MM.1S (cell line): ENCODE data around the gene RPS6KA4.

Source experiments
- DNase-seq: peaks from one replicate; pipeline ENCODE4 v3.0.0-alpha.2; 2015
- H2AFZ ChIP-seq: fragments of 300-600 bp; sonication (generic); 2 replicates; pipeline ENCODE4 v1.6.0; 2016; ENCODE audit warnings: antibody characterized with exemption, low read length
- H3F3A ChIP-seq: fragments of 300-600 bp; sonication (generic); 2 replicates; pipeline ENCODE4 v1.6.1; 2016; ENCODE audit warnings: mild to moderate bottlenecking, antibody characterized with exemption, low read length, moderate library complexity, mixed read lengths; ENCODE audit not compliant: insufficient read depth
- H3K27ac ChIP-seq: fragments of 300-600 bp; sonication (generic); 2 replicates; pipeline ENCODE4 v1.5.1; 2016; ENCODE audit warnings: mild to moderate bottlenecking, low read length
- H3K27me3 ChIP-seq: fragments of 300-600 bp; sonication (generic); replicated peaks from 2 replicates; pipeline ENCODE4 v1.6.0; 2016; ENCODE audit warnings: low read length; ENCODE audit not compliant: insufficient read depth
- H3K36me3 ChIP-seq: fragments of 300-600 bp; sonication (generic); replicated peaks from 2 replicates; pipeline ENCODE4 v1.6.1; 2016; ENCODE audit warnings: mild to moderate bottlenecking, low read length, mixed read lengths; ENCODE audit not compliant: insufficient read depth
- H3K4me1 ChIP-seq: fragments of 300-600 bp; sonication (generic); 2 replicates; pipeline ENCODE4 v1.6.1; 2016; ENCODE audit warnings: low read length, mixed read lengths
- H3K4me2 ChIP-seq: fragments of 300-600 bp; sonication (generic); 2 replicates; pipeline ENCODE4 v1.6.0; 2016; ENCODE audit warnings: low read depth, low read length
- H3K4me3 ChIP-seq: fragments of 300-600 bp; sonication (generic); 2 replicates; pipeline ENCODE4 v1.5.1; 2016; ENCODE audit warnings: low read length, mixed read lengths
- H3K79me2 ChIP-seq: fragments of 300-600 bp; sonication (generic); 2 replicates; pipeline ENCODE4 v1.6.1; 2016; ENCODE audit warnings: mixed run types, low read length, mixed read lengths
- H3K9ac ChIP-seq: fragments of 300-600 bp; sonication (generic); 2 replicates; pipeline ENCODE4 v1.6.1; 2016; ENCODE audit warnings: low read length, mixed read lengths
- H3K9me2 ChIP-seq: fragments of 300-600 bp; sonication (generic); replicated peaks from 2 replicates; pipeline ENCODE4 v1.6.1; 2016; ENCODE audit warnings: mild to moderate bottlenecking, low read length, mixed read lengths; ENCODE audit not compliant: insufficient read depth
- H3K9me3 ChIP-seq: fragments of 300-600 bp; sonication (generic); replicated peaks from 2 replicates; pipeline ENCODE4 v1.6.1; 2016; ENCODE audit warnings: mild to moderate bottlenecking, low read length, mixed read lengths; ENCODE audit not compliant: insufficient read depth
- H4K20me1 ChIP-seq: fragments of 300-600 bp; sonication (generic); 2 replicates; pipeline ENCODE4 v1.6.1; 2016; ENCODE audit warnings: mild to moderate bottlenecking, low read length, moderate library complexity, mixed read lengths; ENCODE audit not compliant: insufficient read depth
- EZH2 ChIP-seq: fragments of 300-600 bp; sonication (generic); optimal IDR thresholded peaks from 2 replicates; pipeline ENCODE3; 2017; ENCODE audit warnings: low read depth, mild to moderate bottlenecking, antibody characterized with exemption, low read length, mixed read lengths
- EZH2phosphoT487 ChIP-seq: fragments of 300-600 bp; sonication (generic); IDR thresholded peaks from 2 replicates; pipeline ENCODE4 v1.6.1; 2018; ENCODE audit warnings: antibody characterized with exemption, low read length
- TF ChIP-seq, protein P1 (sequence below): fragments of 300-600 bp; sonication (generic); IDR thresholded peaks from 2 replicates; pipeline ENCODE4 v1.5.1; 2016; ENCODE audit warnings: antibody characterized with exemption, low read length, mixed read lengths

RPS6KA4 gene

DNA sequence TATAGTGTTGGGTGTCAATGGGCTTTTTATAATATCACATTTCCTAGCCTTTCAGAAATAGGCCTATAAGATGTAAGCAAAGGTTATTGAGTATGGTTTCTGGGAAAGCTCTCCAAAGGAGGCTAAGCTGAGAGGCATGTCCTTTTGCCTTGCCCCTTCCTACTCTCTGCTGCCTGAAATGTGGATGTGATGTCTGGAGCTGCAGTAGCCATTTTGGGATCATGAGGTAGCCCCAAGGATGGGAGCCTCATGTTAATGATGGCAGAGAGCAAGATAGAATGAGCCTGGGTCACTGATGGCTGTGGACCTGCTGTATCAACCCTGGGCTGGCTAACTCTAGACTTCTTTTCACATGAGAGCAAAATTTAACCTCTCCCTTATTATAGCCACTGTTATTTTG lies 29.0 kb downstream of the RPS6KA4 start:
- DNase-seq: no peak
- Histone ChIP-seq H3K27ac (no peak overlapping the region), H3K9ac (no peak overlapping the region), H3K9me3 (no peaks in the 10 kb centered on the region), H3K4me3 (no peak overlapping the region), H4K20me1 (no peaks in the 10 kb centered on the region), H3K9me2 (no peaks in the 10 kb centered on the region), H3K27me3 (peaks cover 91% of the 10 kb centered on the region), H3K79me2 (no peaks in the 10 kb centered on the region), H2AFZ (no peak overlapping the region), H3K36me3 (no peaks in the 10 kb centered on the region), H3K4me2 (no peak overlapping the region), H3K4me1 (no peaks in the 10 kb centered on the region), H3F3A (no peaks in the 10 kb centered on the region)
- TF ChIP-seq EZH2 (no peak), EZH2phosphoT487 (no peak)
- TF ChIP-seq, protein P1, sequence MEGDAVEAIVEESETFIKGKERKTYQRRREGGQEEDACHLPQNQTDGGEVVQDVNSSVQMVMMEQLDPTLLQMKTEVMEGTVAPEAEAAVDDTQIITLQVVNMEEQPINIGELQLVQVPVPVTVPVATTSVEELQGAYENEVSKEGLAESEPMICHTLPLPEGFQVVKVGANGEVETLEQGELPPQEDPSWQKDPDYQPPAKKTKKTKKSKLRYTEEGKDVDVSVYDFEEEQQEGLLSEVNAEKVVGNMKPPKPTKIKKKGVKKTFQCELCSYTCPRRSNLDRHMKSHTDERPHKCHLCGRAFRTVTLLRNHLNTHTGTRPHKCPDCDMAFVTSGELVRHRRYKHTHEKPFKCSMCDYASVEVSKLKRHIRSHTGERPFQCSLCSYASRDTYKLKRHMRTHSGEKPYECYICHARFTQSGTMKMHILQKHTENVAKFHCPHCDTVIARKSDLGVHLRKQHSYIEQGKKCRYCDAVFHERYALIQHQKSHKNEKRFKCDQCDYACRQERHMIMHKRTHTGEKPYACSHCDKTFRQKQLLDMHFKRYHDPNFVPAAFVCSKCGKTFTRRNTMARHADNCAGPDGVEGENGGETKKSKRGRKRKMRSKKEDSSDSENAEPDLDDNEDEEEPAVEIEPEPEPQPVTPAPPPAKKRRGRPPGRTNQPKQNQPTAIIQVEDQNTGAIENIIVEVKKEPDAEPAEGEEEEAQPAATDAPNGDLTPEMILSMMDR: no peak

- no peak overlapping the region for H3K9ac ChIP-seq
- TF ChIP-seq EZH2phosphoT487 (no peak), EZH2 (no peak)
- TF ChIP-seq, protein P1: no peak
Measured at GRCh38 chr11:64388894-64389293, 29.9 kb downstream of the RPS6KA4 start.

DNA sequence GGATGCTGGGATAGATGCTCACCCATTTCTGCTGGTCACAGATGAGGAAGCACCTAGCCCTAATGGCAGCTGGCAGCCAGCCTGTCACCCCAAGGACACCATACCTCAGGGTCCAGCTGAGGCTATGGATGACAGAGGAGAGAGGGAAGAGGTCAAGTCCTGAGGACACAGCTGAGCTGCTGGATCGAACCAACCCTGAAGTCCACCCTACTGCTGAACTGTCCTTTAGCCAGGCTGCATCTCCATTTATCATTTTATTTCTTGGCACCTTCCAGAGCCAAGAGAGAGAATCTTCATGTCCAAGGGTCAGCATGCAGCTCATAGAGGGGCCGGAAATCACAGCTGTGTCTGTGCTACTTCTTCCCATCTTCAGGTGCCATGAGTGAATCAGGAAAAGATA lies 30.9 kb downstream of the RPS6KA4 start:
- H3K36me3 ChIP-seq: no peaks in the 10 kb centered on the region
- H3K9me3 ChIP-seq: no peaks in the 10 kb centered on the region
- DNase-seq: no peak
- no peak overlapping the region for H3K27ac ChIP-seq
- H2AFZ ChIP-seq: no peak overlapping the region
- H3K4me2 ChIP-seq: no peak overlapping the region
- no peak overlapping the region for H3K9ac ChIP-seq
- H3K27me3 ChIP-seq: peaks cover 85% of the 10 kb centered on the region
- TF ChIP-seq EZH2 (no peak), EZH2phosphoT487 (no peak)
- TF ChIP-seq, protein P1: no peak
- no peaks in the 10 kb centered on the region for H3K79me2 ChIP-seq
- no peaks in the 10 kb centered on the region for H4K20me1 ChIP-seq
- H3K4me3 ChIP-seq: no peak overlapping the region
- no peaks in the 10 kb centered on the region for H3F3A ChIP-seq
- no peaks in the 10 kb centered on the region for H3K9me2 ChIP-seq
- H3K4me1 ChIP-seq: no peaks in the 10 kb centered on the region

More at GRCh38 chr11:64388894-64389293, 29.9 kb downstream of the RPS6KA4 start:
- no peaks in the 10 kb centered on the region for H3K9me2 ChIP-seq
- no peaks in the 10 kb centered on the region for H4K20me1 ChIP-seq
- H3K4me1 ChIP-seq: no peaks in the 10 kb centered on the region
- no peak overlapping the region for H2AFZ ChIP-seq
- no peaks in the 10 kb centered on the region for H3F3A ChIP-seq
- no peak for DNase-seq
- no peaks in the 10 kb centered on the region for H3K9me3 ChIP-seq
- no peak overlapping the region for H3K4me3 ChIP-seq
- peaks cover 88% of the 10 kb centered on the region for H3K27me3 ChIP-seq
- H3K4me2 ChIP-seq: no peak overlapping the region
- H3K27ac ChIP-seq: no peak overlapping the region
- no peaks in the 10 kb centered on the region for H3K36me3 ChIP-seq
- no peaks in the 10 kb centered on the region for H3K79me2 ChIP-seq
